K562 (cell line): ENCODE data around the gene BMP4. TPM values are rescaled to one million over a fixed set of nuclear protein-coding genes. Genes with fewer than 3 reads are reported as not detected.

Experiments used
- ATAC-seq: fragments of 200-7000 bp; cut with Tn5 transposase; 3 replicates; pipeline ENCODE4 v1.9.1; 2020; ENCODE audit warnings: moderate library complexity
- BruUV-seq: library from RNA; stranded (reverse); fragments of 400-500 nt; replicated peaks from 2 replicates; lab custom pipeline; 2021; lab: Mats Ljungman, UMichigan
- CTCF ChIA-PET: fragments of 300-600 bp; formaldehyde crosslinking; extraction: SDS; loops from one replicate; lab custom pipeline; 2021; ENCODE audit warnings: low intra/inter-chr PET ratio; lab: Yijun Ruan, JAX
- POLR2A ChIA-PET: fragments of 300-600, 350-650 bp; sonication (Branson Sonifier 250); formaldehyde crosslinking; extraction: SDS; loops from one replicate; lab custom pipeline; 2021; ENCODE audit warnings: antibody characterized with exemption, inconsistent platforms; lab: Yijun Ruan, JAX
- DNase-seq, 4 experiments: peaks; one replicate each; pipeline versions ENCODE4 v3.0.0 to v3.0.0-alpha.2; 2011 to 2018; ENCODE audit warnings: low spot score in 3 of 4, mixed read lengths in 3 of 4; ENCODE audit errors: extremely low read depth in 1 of 4
- FAIRE-seq: peaks from 2 replicates; lab custom pipeline; 2011; peaks lifted over from hg19 to GRCh38; lab: Jason Lieb, UNC
- H2AFZ ChIP-seq: 2 replicates; pipeline ENCODE4 v1.6.0; 2011; ENCODE audit warnings: low read depth, low read length, control low read depth, inconsistent platforms
- H3K27ac ChIP-seq: fragments of 200-600 bp; 3 replicates; pipeline ENCODE4 v1.8.0; 2011; ENCODE audit warnings: low read depth, mild to moderate bottlenecking, control low read depth, inconsistent platforms, low read length, moderate library complexity, mixed read lengths; ENCODE audit errors: extremely low read depth
- H3K27me3 ChIP-seq, 2 experiments: fragments of 300-600 bp in 1 of 2; 2 replicates in 1 of 2; 3 replicates in 1 of 2; pipeline versions ENCODE4 v1.6.0 to v1.8.0; 2011; ENCODE audit warnings: inconsistent platforms in 2 of 2, low read length in 2 of 2, mild to moderate bottlenecking in 1 of 2, mixed read lengths in 1 of 2, moderate library complexity in 1 of 2; ENCODE audit not compliant: control insufficient read depth in 2 of 2, insufficient read depth in 2 of 2
- H3K36me3 ChIP-seq: fragments of 300-600 bp; 3 replicates; pipeline ENCODE4 v1.8.0; 2011; ENCODE audit warnings: mild to moderate bottlenecking, low read length, inconsistent platforms; ENCODE audit not compliant: control insufficient read depth, insufficient read depth
- H3K4me1 ChIP-seq, 2 experiments: fragments of 200-600 bp in 1 of 2; replicated peaks in 1 of 2; 2 replicates in 1 of 2; 3 replicates in 1 of 2; pipeline versions ENCODE4 v1.5.1 to v1.8.0; 2011; ENCODE audit warnings: inconsistent platforms in 2 of 2, low read length in 2 of 2, mild to moderate bottlenecking in 1 of 2, mixed read lengths in 1 of 2, moderate library complexity in 1 of 2; ENCODE audit not compliant: control insufficient read depth in 2 of 2, insufficient read depth in 2 of 2
- H3K4me2 ChIP-seq: 2 replicates; pipeline ENCODE4 v1.6.1; 2011; ENCODE audit warnings: low read length, control low read depth, inconsistent platforms, mixed read lengths; ENCODE audit not compliant: insufficient read depth
- H3K4me3 ChIP-seq: fragments of 200-600 bp; sonication (generic), shearing (Covaris generic); 2 replicates; pipeline ENCODE4 v1.5.1; 2016; ENCODE audit warnings: control low read depth, inconsistent platforms
- H3K79me2 ChIP-seq: fragments of 200-600 bp; 3 replicates; pipeline ENCODE4 v1.8.0; 2011; ENCODE audit warnings: low read length, inconsistent platforms; ENCODE audit not compliant: control insufficient read depth, insufficient read depth
- H3K9ac ChIP-seq, 2 experiments: 2 replicates each; pipeline versions ENCODE4 v1.6.0 to v1.6.1; 2011; ENCODE audit warnings: low read depth in 2 of 2, low read length in 2 of 2, control low read depth in 1 of 2, inconsistent platforms in 1 of 2, mild to moderate bottlenecking in 1 of 2, mixed read lengths in 1 of 2; ENCODE audit not compliant: insufficient read depth in 1 of 2
- H3K9me1 ChIP-seq: one replicate; pipeline ENCODE4 v1.6.0; 2011; ENCODE audit warnings: inconsistent platforms, mild to moderate bottlenecking, low read length, moderate library complexity; ENCODE audit not compliant: control insufficient read depth, insufficient read depth
- H3K9me3 ChIP-seq: replicated peaks from 2 replicates; pipeline ENCODE4 v1.5.1; 2011; ENCODE audit warnings: low read depth, low read length, inconsistent platforms; ENCODE audit not compliant: control insufficient read depth, insufficient read depth
- H4K20me1 ChIP-seq: replicated peaks from 2 replicates; pipeline ENCODE4 v1.6.1; 2011; ENCODE audit warnings: low read length, inconsistent platforms, mixed read lengths; ENCODE audit not compliant: control insufficient read depth, insufficient read depth
- BRF1 ChIP-seq: IDR thresholded peaks from 3 replicates; pipeline ENCODE4 v1.6.1; 2011; ENCODE audit warnings: borderline replicate concordance, mild to moderate bottlenecking; ENCODE audit not compliant: insufficient read length; ENCODE audit errors: extremely low read depth
- ERF ChIP-seq: fragments of 450-650 bp; formaldehyde crosslinking; IDR thresholded peaks from 2 replicates; pipeline ENCODE4 v1.4.0; 2020; ENCODE audit warnings: mild to moderate bottlenecking, mixed read lengths
- PPARD ChIP-seq: fragments of 250-450 bp; sonication (Bioruptor Pico); IDR thresholded peaks from 2 replicates; pipeline ENCODE4 v1.8.0; 2022; ENCODE audit warnings: inconsistent platforms, mild to moderate bottlenecking, moderate library complexity
- ZNF740 ChIP-seq, 3 experiments: fragments of 200-800 bp in 1 of 3; sonication (Bioruptor generic) in 1 of 3; sonication (generic) in 1 of 3; formaldehyde crosslinking in 1 of 3; IDR thresholded peaks; 2 replicates each; pipeline versions ENCODE4 v1.6.1 to v1.8.0; 2016 to 2022; ENCODE audit warnings: mild to moderate bottlenecking in 2 of 3, missing compliant biosample characterization in 2 of 3, missing genetic modification characterization in 2 of 3, missing genetic modification reagents in 1 of 3
- WGBS: fragments of 100-300 bp; shearing (Covaris generic); methylation state at CpG from one replicate; pipeline ENCODE4 v1.1.6; 2016; ENCODE audit warnings: low coverage, mixed read lengths; ENCODE audit not compliant: insufficient coverage; ENCODE audit errors: missing lambda C conversion rate; 5-methylcytosine and 5-hydroxymethylcytosine counted together
- in situ Hi-C: fragments of 300-500 bp; cut with MboI; formaldehyde crosslinking; loops from 4 replicates; pipeline ENCODE4 v1.15.0; 2018; ENCODE audit warnings: inconsistent platforms, mixed read lengths
- intact Hi-C: fragments of 100-400 bp; cut with micrococcal nuclease; formaldehyde crosslinking; loops from 2 replicates; pipeline ENCODE4 v1.14.2; 2022
- polyA plus RNA-seq, 8 experiments: library from polyadenylated mRNA; depleted of rRNA in 4 of 8; stranded (reverse) in 5 of 8; unstranded in 3 of 8; fragments of >200 nt; fragmentation: Nextera tagmentation in 2 of 8; fragmentation: Illumina TruSeq in 1 of 8; extraction: Ambion mirVana in 2 of 8; extraction: Trizol in 1 of 8; gene quantifications; 2 replicates each; pipeline versions ENCODE4 v1.2.1 to v1.2.3, GENCODE V29; 2011 to 2014; ENCODE audit warnings: inconsistent platforms in 1 of 8, missing spikeins in 1 of 8
- total RNA-seq, 7 experiments: library from RNA; depleted of rRNA in 6 of 7; stranded (reverse); fragments of >200 nt in 6 of 7; fragmentation: Illumina TruSeq in 2 of 7; extraction: Trizol in 2 of 7; gene quantifications; 2 replicates each; pipeline versions ENCODE4 v1.2.1 to v1.2.3, GENCODE V29; 2011 to 2021; ENCODE audit warnings: low replicate concordance in 1 of 7

BMP4 gene
- total and polyA plus RNA-seq, 9 of the 15 experiments (the other 6 are each of a cell fraction or from before 2014, with no cell fraction given), result not detected

DNA sequence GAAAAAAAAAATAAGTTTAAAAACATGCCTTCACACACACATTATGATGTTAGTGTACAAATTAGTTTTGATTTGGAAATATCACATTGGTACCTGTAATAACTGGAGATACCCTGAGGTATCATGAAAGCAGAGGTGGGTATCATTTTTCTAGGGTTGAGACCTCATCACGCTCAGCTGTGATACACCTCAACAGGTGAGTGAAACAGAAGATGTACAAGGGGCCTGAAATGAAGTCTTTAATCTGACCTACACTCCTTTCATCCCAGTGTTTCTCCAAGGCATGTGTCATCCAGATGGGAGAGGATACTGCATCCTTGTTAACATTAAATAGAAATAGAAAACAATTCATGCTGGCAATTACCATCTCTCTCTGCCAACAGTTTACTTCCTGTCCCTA, 7.4 kb downstream of the BMP4 start:
- no peak for TF ChIP-seq BRF1
- TF ChIP-seq ERF (CRISPR knock-in tag), result no peak
- no peak for TF ChIP-seq ZNF740 (CRISPR knock-in tag; IDR thresholded peaks at IDR 0.05)
- no peak for TF ChIP-seq ZNF740 (tag; IDR thresholded peaks at IDR 0.05)
- TF ChIP-seq PPARD (CRISPR knock-in tag), result no peak
- TF ChIP-seq, all 486 proteins: peak for 0
- Histone ChIP-seq H3K79me2 (no peaks in the 10 kb centered on the region), H3K36me3 (no peaks in the 10 kb centered on the region), H3K4me2 (no peak overlapping the region), H4K20me1 (no peaks in the 10 kb centered on the region), H3K9me1 (no peaks in the 10 kb centered on the region), H3K9ac (no peak overlapping the region), H3K4me3 (no peak overlapping the region), H3K27ac (no peak overlapping the region), H3K4me1 (peaks cover 0 to 6% of the 10 kb centered on the region in 2 experiments; a peak in 1 of 5 replicates), H2AFZ (no peak overlapping the region), H3K9me3 (no peaks in the 10 kb centered on the region), H3K27me3 (peaks cover 0 to 13% of the 10 kb centered on the region in 2 experiments; a peak in 2 of 5 replicates)
- in situ Hi-C loops, result no loop called here
- no peak for ATAC-seq
- 0% methylated on average over 1 of the region's 1 CpG for WGBS
- intact Hi-C loops, result no loop called here
- DNase-seq, result no peak
- ChIA-PET POLR2A (no interaction called here), CTCF (no interaction called here)
- no TSS peak for BruUV-seq
- FAIRE-seq, result no peak
